Measurements from ENCODE around the gene MAPK8IP3. TPM values are rescaled to one million over a fixed set of nuclear protein-coding genes. Genes with fewer than 3 reads are reported as not detected.

MAPK8IP3 gene
- polyA plus RNA-seq, 3 donors = 1.1 to 185 (median 2.1) TPM

- H3K4me3 Mint-ChIP-seq = no peak overlapping the region
- intact Hi-C loops (cut with micrococcal nuclease) = no loop called here
- H3K27me3 ChIP-seq (ENCODE audit: control insufficient read depth in 2 of 2, insufficient read depth in 2 of 2, low read length in 2 of 2) = no peaks in the 10 kb centered on the region
- H3K9me3 ChIP-seq (replicated peaks in 1 of 2; ENCODE audit: control insufficient read depth in 1 of 2, insufficient read depth in 1 of 2, low read length in 2 of 2) = no peaks in the 10 kb centered on the region
- no peak overlapping the region for H3K27ac ChIP-seq (ENCODE audit: low read depth in 1 of 2, low read length in 2 of 2)
- H4K20me1 ChIP-seq (ENCODE audit: insufficient read depth, low read length) = no peaks in the 10 kb centered on the region
- H3K4me2 ChIP-seq (replicated peaks; ENCODE audit: extremely low read depth, low read length, poor library complexity, severe bottlenecking) = no peak overlapping the region
- H3K27me3 Mint-ChIP-seq (ENCODE audit: low read depth in 3 of 3) = no peaks in the 10 kb centered on the region
- H2AFZ ChIP-seq (ENCODE audit: insufficient read depth, low read depth, low read length, poor library complexity, severe bottlenecking) = no peak overlapping the region
- no peak for TF ChIP-seq CTCF (IDR thresholded peaks at IDR 0.05)
- no peak overlapping the region for H3K9ac ChIP-seq (ENCODE audit: insufficient read depth, low read length, poor library complexity, severe bottlenecking)
- 90% methylated on average over 2 of the region's 2 CpGs for WGBS (ENCODE audit: insufficient coverage)
- peaks cover 71 to 88% of the 10 kb centered on the region in 2 donors for H3K36me3 Mint-ChIP-seq
- no peaks in the 10 kb centered on the region for H3K4me1 ChIP-seq (ENCODE audit: control insufficient read depth in 1 of 2, insufficient read depth in 2 of 2, low read length in 2 of 2)
- no peak overlapping the region for H3K4me3 ChIP-seq (replicated peaks in 1 of 3; ENCODE audit: low read depth in 2 of 3, low read length in 3 of 3)
- H3K79me2 ChIP-seq (ENCODE audit: insufficient read depth, low read length) = no peaks in the 10 kb centered on the region
- no peaks in the 10 kb centered on the region for H3K4me1 Mint-ChIP-seq
- DNase-seq = no peak
- H3K36me3 ChIP-seq (replicated peaks in 1 of 2; ENCODE audit: control insufficient read depth in 1 of 2, insufficient read depth in 2 of 2, low read length in 2 of 2) = peaks cover 78 to 97% of the 10 kb centered on the region in 2 donors
- no peaks in the 10 kb centered on the region for H3K9me3 Mint-ChIP-seq
- peak overlapping the region in 1 of 7 donors; percentile 32 for H3K27ac Mint-ChIP-seq
Observed at GRCh38 chr16:1661826-1662225, 44.2 kb upstream of the MAPK8IP3 start.

- Histone ChIP-seq H2AFZ (ENCODE audit: insufficient read depth, low read depth, low read length, poor library complexity, severe bottlenecking) (no peak overlapping the region), H3K9ac (ENCODE audit: insufficient read depth, low read length, poor library complexity, severe bottlenecking) (no peak overlapping the region), H3K4me1 (ENCODE audit: control insufficient read depth in 1 of 2, insufficient read depth in 2 of 2, low read length in 2 of 2) (no peaks in the 10 kb centered on the region), H3K36me3 (replicated peaks in 1 of 2; ENCODE audit: control insufficient read depth in 1 of 2, insufficient read depth in 2 of 2, low read length in 2 of 2) (peaks cover 78 to 97% of the 10 kb centered on the region in 2 donors), H3K4me3 (replicated peaks in 1 of 3; ENCODE audit: low read depth in 2 of 3, low read length in 3 of 3) (no peak overlapping the region), H3K79me2 (ENCODE audit: insufficient read depth, low read length) (no peaks in the 10 kb centered on the region), H3K9me3 (replicated peaks in 1 of 2; ENCODE audit: control insufficient read depth in 1 of 2, insufficient read depth in 1 of 2, low read length in 2 of 2) (no peaks in the 10 kb centered on the region), H3K4me2 (replicated peaks; ENCODE audit: extremely low read depth, low read length, poor library complexity, severe bottlenecking) (no peak overlapping the region), H3K27ac (ENCODE audit: low read depth in 1 of 2, low read length in 2 of 2) (no peak overlapping the region), H3K27me3 (ENCODE audit: control insufficient read depth in 2 of 2, insufficient read depth in 2 of 2, low read length in 2 of 2) (no peaks in the 10 kb centered on the region), H4K20me1 (ENCODE audit: insufficient read depth, low read length) (no peaks in the 10 kb centered on the region)
- TF ChIP-seq CTCF (IDR thresholded peaks at IDR 0.05) = no peak
- H3K4me1 Mint-ChIP-seq = no peaks in the 10 kb centered on the region
- H3K27me3 Mint-ChIP-seq (ENCODE audit: low read depth in 3 of 3) = no peaks in the 10 kb centered on the region
- no peak overlapping the region for H3K4me3 Mint-ChIP-seq
- intact Hi-C loops (cut with micrococcal nuclease) = no loop called here
- H3K9me3 Mint-ChIP-seq = no peaks in the 10 kb centered on the region
- H3K36me3 Mint-ChIP-seq = peaks cover 79 to 88% of the 10 kb centered on the region in 2 donors
- no peak for DNase-seq
- WGBS (ENCODE audit: insufficient coverage) = 96% methylated on average over 12 of the region's 20 CpGs
- H3K27ac Mint-ChIP-seq = peak overlapping the region in 1 of 7 donors; percentile 36
Observed at GRCh38 chr16:1662543-1662942, 43.5 kb upstream of the MAPK8IP3 start.
